KOPT-K1 (cell line): ENCODE measurements around the gene OLFM2.
"Not testable (repeated sequence)": the region's sequence is repeated elsewhere in the genome, so short reads cannot be mapped to it uniquely, and the experiment has no call there.

Source experiments
- H3K27ac ChIP-seq: fragments of 200-600 bp; sonication (generic); 2 replicates; pipeline ENCODE4 v1.5.1; 2016; ENCODE audit warnings: antibody characterized with exemption, mild to moderate bottlenecking, low read depth, low read length; ENCODE audit not compliant: poor library complexity, severe bottlenecking
- H3K36me3 ChIP-seq: fragments of 200-600 bp; sonication (generic); 2 replicates; pipeline ENCODE4 v1.5.1; 2017; ENCODE audit warnings: antibody characterized with exemption, mild to moderate bottlenecking, low read length, moderate library complexity; ENCODE audit not compliant: insufficient read depth
- H3K9me3 ChIP-seq: fragments of 200-600 bp; sonication (generic); 2 replicates; pipeline ENCODE4 v1.5.1; 2017; ENCODE audit warnings: antibody characterized with exemption, low read length, mild to moderate bottlenecking; ENCODE audit not compliant: insufficient read depth, poor library complexity, severe bottlenecking

The OLFM2 gene

GRCh38 chr19:9953802-9954542, 17.7 kb upstream of the OLFM2 start:
- no peak overlapping the region for H3K27ac ChIP-seq
- H3K9me3 ChIP-seq, result no peaks in the 10 kb centered on the region
- H3K36me3 ChIP-seq, result no peaks in the 10 kb centered on the region

GRCh38 chr19:9952276-9952675, 16.0 kb upstream of the OLFM2 start:
- no peaks in the 10 kb centered on the region for H3K9me3 ChIP-seq
- no peak overlapping the region for H3K27ac ChIP-seq

GRCh38 chr19:9947441-9947840, 11.1 kb upstream of the OLFM2 start:
- Histone ChIP-seq H3K9me3 (peaks cover 4% of the 10 kb centered on the region), H3K27ac (no peak overlapping the region), H3K36me3 (no peaks in the 10 kb centered on the region)

More at GRCh38 chr19:9952276-9952675, 16.0 kb upstream of the OLFM2 start:
- H3K36me3 ChIP-seq, result no peaks in the 10 kb centered on the region

GRCh38 chr19:9946528-9947125, 10.3 kb upstream of the OLFM2 start:
- H3K27ac ChIP-seq, H3K36me3 ChIP-seq: not testable (repeated sequence)
- peaks cover 13% of the 10 kb centered on the region for H3K9me3 ChIP-seq

- Histone ChIP-seq H3K9me3 (peaks cover 16% of the 10 kb centered on the region), H3K36me3 (no peaks in the 10 kb centered on the region), H3K27ac (no peak overlapping the region)
Observed at GRCh38 chr19:9945319-9945966, 9.1 kb upstream of the OLFM2 start.

GRCh38 chr19:9943744-9944143, 7.4 kb upstream of the OLFM2 start:
- no peak overlapping the region for H3K27ac ChIP-seq
- H3K36me3 ChIP-seq, result no peaks in the 10 kb centered on the region
- H3K9me3 ChIP-seq, result peaks cover 16% of the 10 kb centered on the region

- H3K27ac ChIP-seq, result no peak overlapping the region
- H3K9me3 ChIP-seq, result peaks cover 16% of the 10 kb centered on the region
Observed at GRCh38 chr19:9941671-9942070, 5.4 kb upstream of the OLFM2 start.

GRCh38 chr19:9941231-9941630, 4.9 kb upstream of the OLFM2 start:
- Histone ChIP-seq H3K36me3 (no peaks in the 10 kb centered on the region), H3K27ac (no peak overlapping the region), H3K9me3 (peaks cover 16% of the 10 kb centered on the region)

More at GRCh38 chr19:9941671-9942070, 5.4 kb upstream of the OLFM2 start:
- H3K36me3 ChIP-seq, result no peaks in the 10 kb centered on the region

- Histone ChIP-seq H3K9me3 (peaks cover 16% of the 10 kb centered on the region), H3K36me3 (no peaks in the 10 kb centered on the region), H3K27ac (no peak overlapping the region)
Observed at GRCh38 chr19:9940778-9941177, 4.5 kb upstream of the OLFM2 start.

- Histone ChIP-seq H3K36me3 (no peaks in the 10 kb centered on the region), H3K27ac (no peak overlapping the region), H3K9me3 (peaks cover 16% of the 10 kb centered on the region)
Observed at GRCh38 chr19:9939301-9939913, 3.1 kb upstream of the OLFM2 start.

GRCh38 chr19:9937001-9937411, 691 bp upstream of the OLFM2 start:
- no peak overlapping the region for H3K27ac ChIP-seq

GRCh38 chr19:9935506-9936325, 599 bp downstream of the OLFM2 start:
- H3K36me3 ChIP-seq, result no peaks in the 10 kb centered on the region
- no peaks in the 10 kb centered on the region for H3K9me3 ChIP-seq
- no peak overlapping the region for H3K27ac ChIP-seq

More at GRCh38 chr19:9937001-9937411, 691 bp upstream of the OLFM2 start:
- H3K9me3 ChIP-seq, result peaks cover 7% of the 10 kb centered on the region
- H3K36me3 ChIP-seq, result no peaks in the 10 kb centered on the region

- H3K36me3 ChIP-seq, result no peaks in the 10 kb centered on the region
- no peaks in the 10 kb centered on the region for H3K9me3 ChIP-seq
- H3K27ac ChIP-seq, result no peak overlapping the region
Observed at GRCh38 chr19:9934132-9934950, 2.0 kb downstream of the OLFM2 start.

GRCh38 chr19:9932835-9933234, 3.5 kb downstream of the OLFM2 start:
- no peak overlapping the region for H3K27ac ChIP-seq
- H3K9me3 ChIP-seq, result no peaks in the 10 kb centered on the region
- H3K36me3 ChIP-seq, result no peaks in the 10 kb centered on the region
